ENCODE data around the gene C3orf18. TPM values are rescaled to one million over a fixed set of nuclear protein-coding genes. Genes with fewer than 3 reads are reported as not detected.

C3orf18 gene
- total RNA-seq, 4 donors from 2014 or later: 1.3 to 3.7 (median 2.2) TPM

DNA sequence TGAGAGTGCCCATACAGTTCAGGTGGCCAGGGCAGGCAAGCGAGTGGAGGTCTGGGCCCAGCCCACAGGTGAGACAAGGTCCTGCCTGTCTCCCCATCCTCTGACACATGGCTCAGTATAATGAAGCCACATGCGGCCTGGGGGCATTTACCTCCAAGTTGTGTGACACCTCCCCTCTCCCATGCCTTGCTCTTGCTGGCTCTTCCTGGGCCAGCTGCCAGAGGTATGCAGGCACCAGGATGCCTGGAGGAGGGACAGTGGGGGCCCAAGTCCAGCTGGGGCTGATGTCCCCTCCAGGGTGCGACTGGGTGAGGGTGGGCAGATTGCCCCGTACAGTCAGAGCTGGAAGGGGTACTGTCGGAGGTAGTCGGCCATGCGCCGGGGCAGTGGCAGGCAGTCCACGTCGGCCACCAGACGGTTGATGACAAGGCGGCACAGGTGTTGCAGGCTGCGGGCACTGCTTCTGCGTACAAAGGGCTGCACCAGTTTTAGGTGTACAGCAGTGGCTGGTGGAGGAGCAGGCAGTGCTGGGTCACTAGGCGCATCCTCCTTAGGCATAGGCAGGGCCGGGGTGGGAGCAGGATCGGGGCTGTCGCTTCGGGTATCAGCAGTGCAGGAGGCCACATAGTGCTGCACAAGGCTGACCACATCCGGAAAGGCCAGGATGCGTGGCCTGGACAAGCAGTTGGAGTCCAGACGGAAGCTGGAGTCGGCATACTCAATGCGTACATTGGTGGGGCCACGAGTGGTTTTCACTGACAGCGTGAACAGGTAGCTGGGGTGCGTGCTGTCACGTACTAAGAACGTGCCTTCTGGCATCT, 39.9 kb upstream of the C3orf18 start:
- peaks cover 19% of the 10 kb centered on the region for H3K36me3 ChIP-seq
- no peak for DNase-seq (ENCODE audit: low spot score in 2 of 2)
- peak overlapping the region; percentile 13 for H3K4me3 ChIP-seq
- no peaks in the 10 kb centered on the region for H3K27me3 ChIP-seq
- TF ChIP-seq POLR2A (IDR thresholded peaks at IDR 0.05) (no peak), EP300 (IDR thresholded peaks at IDR 0.05) (no peak), POLR2AphosphoS5 (IDR thresholded peaks at IDR 0.05) (no peak)
- TF ChIP-seq, protein P1, sequence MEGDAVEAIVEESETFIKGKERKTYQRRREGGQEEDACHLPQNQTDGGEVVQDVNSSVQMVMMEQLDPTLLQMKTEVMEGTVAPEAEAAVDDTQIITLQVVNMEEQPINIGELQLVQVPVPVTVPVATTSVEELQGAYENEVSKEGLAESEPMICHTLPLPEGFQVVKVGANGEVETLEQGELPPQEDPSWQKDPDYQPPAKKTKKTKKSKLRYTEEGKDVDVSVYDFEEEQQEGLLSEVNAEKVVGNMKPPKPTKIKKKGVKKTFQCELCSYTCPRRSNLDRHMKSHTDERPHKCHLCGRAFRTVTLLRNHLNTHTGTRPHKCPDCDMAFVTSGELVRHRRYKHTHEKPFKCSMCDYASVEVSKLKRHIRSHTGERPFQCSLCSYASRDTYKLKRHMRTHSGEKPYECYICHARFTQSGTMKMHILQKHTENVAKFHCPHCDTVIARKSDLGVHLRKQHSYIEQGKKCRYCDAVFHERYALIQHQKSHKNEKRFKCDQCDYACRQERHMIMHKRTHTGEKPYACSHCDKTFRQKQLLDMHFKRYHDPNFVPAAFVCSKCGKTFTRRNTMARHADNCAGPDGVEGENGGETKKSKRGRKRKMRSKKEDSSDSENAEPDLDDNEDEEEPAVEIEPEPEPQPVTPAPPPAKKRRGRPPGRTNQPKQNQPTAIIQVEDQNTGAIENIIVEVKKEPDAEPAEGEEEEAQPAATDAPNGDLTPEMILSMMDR (IDR thresholded peaks at IDR 0.05): no peak
- H3K9me3 ChIP-seq: no peaks in the 10 kb centered on the region
- H3K4me1 ChIP-seq: peaks cover 94% of the 10 kb centered on the region
- 78% methylated on average over 12 of the region's 29 CpGs for WGBS
- no peak overlapping the region for H3K27ac ChIP-seq

DNA sequence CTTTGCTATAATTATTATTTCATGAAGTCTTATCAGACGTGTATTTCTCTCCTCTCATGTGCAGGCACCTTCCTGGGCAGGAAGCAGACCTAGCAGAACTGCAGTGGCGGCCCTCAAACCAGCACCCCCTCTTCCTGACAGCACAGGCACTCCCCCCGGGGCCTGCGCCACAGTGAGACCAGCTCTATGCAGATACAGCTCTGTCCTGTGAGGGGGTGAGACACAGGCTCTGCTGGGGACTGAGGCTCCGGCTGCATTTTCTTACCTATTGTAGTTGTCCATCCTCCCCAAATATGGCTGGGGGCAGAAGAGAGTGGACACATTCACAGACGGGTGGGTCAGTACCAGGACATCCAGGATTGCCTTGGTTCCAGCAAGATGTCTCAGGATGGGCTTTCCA, 39.0 kb upstream of the C3orf18 start:
- Histone ChIP-seq H3K9me3 (no peaks in the 10 kb centered on the region), H3K27me3 (no peaks in the 10 kb centered on the region), H3K4me1 (peaks cover 98% of the 10 kb centered on the region), H3K27ac (peak overlapping the region; percentile 19), H3K4me3 (no peak overlapping the region), H3K36me3 (peaks cover 19% of the 10 kb centered on the region)
- no peak for DNase-seq (ENCODE audit: low spot score in 2 of 2)
- 72% methylated on average over 6 of the region's 6 CpGs for WGBS
- no peak for TF ChIP-seq EP300 (IDR thresholded peaks at IDR 0.05)
- TF ChIP-seq, protein P1 (IDR thresholded peaks at IDR 0.05): no peak
- TF ChIP-seq POLR2A (IDR thresholded peaks at IDR 0.05): no peak
- TF ChIP-seq POLR2AphosphoS5 (IDR thresholded peaks at IDR 0.05): no peak

DNA sequence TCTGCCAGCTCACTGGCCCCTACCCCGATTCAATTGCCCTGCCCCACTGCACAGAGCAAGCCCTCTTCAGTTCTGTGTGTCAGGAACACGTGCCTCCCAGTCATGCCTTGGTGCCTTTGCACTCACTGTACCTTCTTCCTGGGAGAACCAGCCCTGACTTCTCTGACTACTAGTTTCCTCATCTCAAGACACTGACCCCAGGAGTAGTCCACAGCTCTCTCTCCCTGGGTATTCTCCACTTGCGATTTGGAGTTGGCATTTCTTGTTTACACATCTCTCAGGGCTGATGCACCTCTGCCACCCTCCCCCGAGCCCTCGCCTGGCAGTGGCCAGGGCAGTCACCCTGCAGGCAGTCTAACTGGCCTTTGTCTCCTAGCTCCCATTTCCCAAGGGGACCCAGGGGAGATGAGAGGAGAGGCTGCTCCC, 38.4 kb upstream of the C3orf18 start:
- 61% methylated on average over 5 of the region's 5 CpGs for WGBS
- DNase-seq (ENCODE audit: low spot score in 2 of 2): no peak
- no peak overlapping the region for H3K4me3 ChIP-seq

DNA sequence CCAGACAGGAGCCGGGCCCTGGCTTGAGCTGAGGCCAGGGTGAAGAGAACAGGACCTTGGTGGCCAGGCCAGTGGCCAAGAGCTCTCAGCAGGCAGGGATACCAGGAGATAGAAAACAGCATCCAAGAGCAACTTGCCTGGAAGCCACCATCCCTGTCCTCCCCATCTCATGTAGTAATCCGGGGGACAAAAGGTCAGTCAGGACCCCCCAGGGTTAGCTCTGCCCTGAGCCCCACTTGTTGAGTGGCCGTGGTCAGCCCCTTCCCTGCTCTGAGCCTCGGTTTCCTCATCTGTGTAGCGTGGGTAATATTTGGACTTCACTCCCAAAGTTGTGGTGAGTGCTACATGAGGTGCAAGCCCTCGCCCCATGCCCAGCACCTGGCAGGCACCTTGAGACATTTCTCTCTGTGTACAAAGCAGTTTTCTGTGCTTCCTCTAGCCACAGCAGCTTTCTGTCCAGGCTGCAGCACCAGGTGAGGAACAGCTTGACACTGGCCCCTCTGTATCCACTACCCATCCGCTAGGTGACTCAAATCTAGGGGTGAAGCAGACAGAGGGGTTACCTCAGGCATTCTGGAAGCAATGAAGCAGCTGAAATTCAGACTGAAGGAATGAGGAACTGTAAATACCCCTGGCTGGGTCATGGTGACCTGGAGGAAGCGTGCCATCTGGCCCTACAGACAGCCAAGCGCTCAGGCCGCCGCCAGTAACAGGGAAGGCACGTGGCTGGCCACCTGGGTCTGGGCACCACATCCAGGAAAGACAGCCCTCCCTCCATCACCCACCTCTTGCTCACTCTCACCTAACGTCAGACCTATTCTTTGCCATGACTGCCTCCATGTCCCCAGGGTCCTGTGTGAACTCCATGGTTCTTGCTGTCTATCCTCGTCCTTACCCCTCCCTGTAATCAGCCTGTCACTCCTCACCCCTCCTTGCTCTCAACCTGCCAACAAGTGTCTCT, 37.4 kb upstream of the C3orf18 start:
- DNase-seq (ENCODE audit: low spot score in 2 of 2): no peak
- Histone ChIP-seq H3K27ac (peak overlapping the region; percentile 97), H3K4me1 (peaks cover 99% of the 10 kb centered on the region), H3K4me3 (no peak overlapping the region), H3K36me3 (peaks cover 19% of the 10 kb centered on the region), H3K9me3 (no peaks in the 10 kb centered on the region), H3K27me3 (no peaks in the 10 kb centered on the region)
- TF ChIP-seq POLR2AphosphoS5 (IDR thresholded peaks at IDR 0.05): no peak
- no peak for TF ChIP-seq POLR2A (IDR thresholded peaks at IDR 0.05)
- TF ChIP-seq EP300 (IDR thresholded peaks at IDR 0.05): no peak
- TF ChIP-seq, protein P1 (IDR thresholded peaks at IDR 0.05): no peak
- WGBS: 46% methylated on average over 13 of the region's 14 CpGs

More for the DNA sequence above, 38.4 kb upstream of the C3orf18 start:
- Histone ChIP-seq H3K4me1 (peaks cover 99% of the 10 kb centered on the region), H3K9me3 (no peaks in the 10 kb centered on the region), H3K27me3 (no peaks in the 10 kb centered on the region), H3K27ac (peak overlapping the region; percentile 97), H3K36me3 (peaks cover 19% of the 10 kb centered on the region)
- TF ChIP-seq POLR2AphosphoS5 (IDR thresholded peaks at IDR 0.05): no peak
- TF ChIP-seq, protein P1 (IDR thresholded peaks at IDR 0.05): no peak
- no peak for TF ChIP-seq POLR2A (IDR thresholded peaks at IDR 0.05)
- no peak for TF ChIP-seq EP300 (IDR thresholded peaks at IDR 0.05)
